SK-N-SH (cell line): ENCODE measurements around the gene TRMT44. TPM values are rescaled to one million over a fixed set of nuclear protein-coding genes. Genes with fewer than 3 reads are reported as not detected.

ENCODE experiments used
- CTCF ChIA-PET: fragments of 300-600, 350-600 bp; formaldehyde crosslinking; extraction: SDS; loops from one replicate; lab custom pipeline; 2021; lab: Yijun Ruan, JAX
- POLR2A ChIA-PET: fragments of 350-600 bp; sonication (Branson Sonifier 250); formaldehyde crosslinking; extraction: SDS; loops from one replicate; lab custom pipeline; 2020; ENCODE audit warnings: antibody characterized with exemption, inconsistent platforms; lab: Yijun Ruan, JAX
- DNase-seq: peaks from one replicate; pipeline ENCODE4 v3.0.0; 2012
- H2AFZ ChIP-seq: fragments of 200-600 bp; sonication (generic); 2 replicates; pipeline ENCODE4 v1.8.1; 2016; ENCODE audit warnings: antibody characterized with exemption, mild to moderate bottlenecking, low read depth
- H3F3A ChIP-seq: fragments of 200-600 bp; sonication (generic); replicated peaks from 2 replicates; pipeline ENCODE3; 2016; ENCODE audit warnings: antibody characterized with exemption, mild to moderate bottlenecking; ENCODE audit not compliant: insufficient read depth
- H3K27ac ChIP-seq, 2 experiments: fragments of 200-500 bp in 1 of 2; fragments of 200-600 bp in 1 of 2; sonication (Bioruptor generic) in 1 of 2; sonication (generic), shearing (Covaris generic) in 1 of 2; 2 replicates each; pipeline versions ENCODE4 v1.5.1 to v1.6.1; 2014 to 2016; ENCODE audit warnings: low read depth in 2 of 2, inconsistent platforms in 1 of 2, low read length in 1 of 2, mild to moderate bottlenecking in 1 of 2, mixed read lengths in 1 of 2
- H3K27me3 ChIP-seq: fragments of 200-600 bp; sonication (generic), shearing (Covaris generic); 2 replicates; pipeline ENCODE4 v1.6.1; 2016; ENCODE audit warnings: mixed run types; ENCODE audit not compliant: insufficient read depth
- H3K36me3 ChIP-seq, 2 experiments: fragments of 200-500 bp in 1 of 2; fragments of 200-600 bp in 1 of 2; sonication (Bioruptor generic) in 1 of 2; sonication (generic) in 1 of 2; replicated peaks in 1 of 2; 2 replicates each; pipeline versions ENCODE3 to v1.5.1; 2014 to 2016; ENCODE audit warnings: low read length in 1 of 2, mild to moderate bottlenecking in 1 of 2; ENCODE audit not compliant: insufficient read depth in 2 of 2, control insufficient read depth in 1 of 2
- H3K4me1 ChIP-seq, 2 experiments: fragments of 200-500 bp in 1 of 2; fragments of 200-600 bp in 1 of 2; sonication (Bioruptor generic) in 1 of 2; sonication (generic), shearing (Covaris generic) in 1 of 2; 2 replicates each; pipeline versions ENCODE4 v1.5.1 to v1.6.1; 2014 to 2016; ENCODE audit warnings: low read depth in 1 of 2, low read length in 1 of 2, mixed run types in 1 of 2; ENCODE audit not compliant: insufficient read depth in 2 of 2, control insufficient read depth in 1 of 2
- H3K4me2 ChIP-seq: fragments of 200-600 bp; sonication (generic), shearing (Covaris generic); 2 replicates; pipeline ENCODE4 v1.6.1; 2017; ENCODE audit warnings: mixed run types
- H3K4me3 ChIP-seq, 2 experiments: fragments of 200-500 bp in 1 of 2; fragments of 200-600 bp in 1 of 2; sonication (Bioruptor generic) in 1 of 2; sonication (generic), shearing (Covaris generic) in 1 of 2; 2 replicates each; pipeline versions ENCODE4 v1.5.1 to v1.8.1; 2014 to 2016; ENCODE audit warnings: low read depth in 2 of 2, inconsistent platforms in 1 of 2, low read length in 1 of 2, mild to moderate bottlenecking in 1 of 2, mixed read lengths in 1 of 2, moderate library complexity in 1 of 2
- H3K79me2 ChIP-seq: fragments of 200-600 bp; sonication (generic); 2 replicates; pipeline ENCODE4 v1.8.1; 2017; ENCODE audit warnings: mild to moderate bottlenecking; ENCODE audit not compliant: insufficient read depth
- H3K9ac ChIP-seq: fragments of 200-600 bp; sonication (generic); 2 replicates; pipeline ENCODE4 v1.6.1; 2017; ENCODE audit warnings: mixed run types
- H3K9me2 ChIP-seq: fragments of 200-600 bp; sonication (generic); 2 replicates; pipeline ENCODE4 v1.6.1; 2017; ENCODE audit warnings: mixed run types
- H3K9me3 ChIP-seq: fragments of 200-600 bp; sonication (generic); 2 replicates; pipeline ENCODE4 v1.6.1; 2017; ENCODE audit warnings: mixed run types, mild to moderate bottlenecking, moderate library complexity
- H4K20me1 ChIP-seq: fragments of 200-600 bp; sonication (generic); 2 replicates; pipeline ENCODE4 v1.6.1; 2017; ENCODE audit warnings: mild to moderate bottlenecking, mixed run types; ENCODE audit not compliant: insufficient read depth
- CHD2 ChIP-seq: fragments of 150-350 bp; IDR thresholded peaks from 2 replicates; pipeline ENCODE4 v1.6.1; 2018; ENCODE audit warnings: low read length; ENCODE audit not compliant: partially characterized antibody
- CTCF ChIP-seq: fragments of 200-600 bp; sonication (generic); IDR thresholded peaks from 2 replicates; pipeline ENCODE4 v1.6.1; 2017; ENCODE audit warnings: antibody characterized with exemption, mild to moderate bottlenecking, moderate library complexity
- ELF1 ChIP-seq: IDR thresholded peaks from 2 replicates; pipeline ENCODE4 v1.4.0; 2012
- EP300 ChIP-seq, 2 experiments: IDR thresholded peaks; 2 replicates each; pipeline versions ENCODE4 v1.4.0 to v1.6.1; 2012; ENCODE audit warnings: borderline replicate concordance in 1 of 2, low read depth in 1 of 2, low read length in 1 of 2
- FOXM1 ChIP-seq: IDR thresholded peaks from 2 replicates; pipeline ENCODE4 v1.4.0; 2012; ENCODE audit warnings: low read depth, mild to moderate bottlenecking
- GABPA ChIP-seq: IDR thresholded peaks from 2 replicates; pipeline ENCODE4 v1.4.0; 2012; ENCODE audit warnings: low read depth, mild to moderate bottlenecking
- IRF3 ChIP-seq: fragments of 150-350 bp; IDR thresholded peaks from 2 replicates; pipeline ENCODE4 v1.6.1; 2016; ENCODE audit warnings: mild to moderate bottlenecking, low read depth, low read length
- RCOR1 ChIP-seq: fragments of 150-350 bp; IDR thresholded peaks from 2 replicates; pipeline ENCODE4 v1.6.1; 2017; ENCODE audit warnings: antibody characterized with exemption, low read length
- REST ChIP-seq: IDR thresholded peaks from 2 replicates; pipeline ENCODE4 v1.6.1; 2012; ENCODE audit warnings: mild to moderate bottlenecking, low read depth, low read length, moderate library complexity
- RXRA ChIP-seq: IDR thresholded peaks from 2 replicates; pipeline ENCODE4 v1.4.0; 2012; ENCODE audit warnings: low read depth, mild to moderate bottlenecking, borderline replicate concordance
- TAF1 ChIP-seq: IDR thresholded peaks from 2 replicates; pipeline ENCODE4 v1.6.1; 2012; ENCODE audit warnings: low read depth, mild to moderate bottlenecking, low read length, moderate library complexity, borderline replicate concordance
- USF1 ChIP-seq: IDR thresholded peaks from 2 replicates; pipeline ENCODE4 v1.4.0; 2012; ENCODE audit warnings: low read depth, borderline replicate concordance
- WGBS: methylation state at CpG from one replicate; pipeline ENCODE4 v1.1.6; 2017; ENCODE audit warnings: low lambda C conversion rate; 5-methylcytosine and 5-hydroxymethylcytosine counted together
- polyA plus RNA-seq, 3 experiments: library from polyadenylated mRNA; depleted of rRNA; stranded (reverse); fragments of >200 nt; gene quantifications; 2 replicates each; pipeline ENCODE4 v1.2.3, GENCODE V29; 2012

Gene TRMT44
- polyA plus RNA-seq, 1 of the 3 experiments (the other 2 are of a cell fraction): 6.0 TPM

- Histone ChIP-seq H3K4me2 (no peak overlapping the region), H3F3A (no peaks in the 10 kb centered on the region), H3K4me1 (peaks cover 0 to 8% of the 10 kb centered on the region in 2 experiments; a peak in 1 of 4 replicates), H3K79me2 (no peaks in the 10 kb centered on the region), H2AFZ (no peak overlapping the region), H3K9me2 (no peaks in the 10 kb centered on the region), H3K27ac (no peak overlapping the region), H3K9me3 (no peaks in the 10 kb centered on the region), H4K20me1 (no peaks in the 10 kb centered on the region), H3K36me3 (no peaks in the 10 kb centered on the region), H3K27me3 (peaks cover 2% of the 10 kb centered on the region; the same call in 1 of the 2 replicates), H3K4me3 (no peak overlapping the region), H3K9ac (no peak overlapping the region)
- no peak for DNase-seq
- ChIA-PET POLR2A (no interaction called here), CTCF (no interaction called here)
- WGBS: 57% methylated on average over 9 of the region's 9 CpGs
- TF ChIP-seq REST: no peak
- no peak for TF ChIP-seq IRF3
- no peak for TF ChIP-seq USF1
- no peak for TF ChIP-seq GABPA
- no peak for TF ChIP-seq RXRA
- TF ChIP-seq CTCF: no peak
- no peak for TF ChIP-seq EP300 (IDR thresholded peaks at IDR 0.05; ENCODE audit: borderline replicate concordance in 1 of 2, low read depth in 1 of 2, low read length in 1 of 2)
- TF ChIP-seq RCOR1: no peak
- no peak for TF ChIP-seq FOXM1
- TF ChIP-seq ELF1: no peak
- no peak for TF ChIP-seq CHD2
- no peak for TF ChIP-seq TAF1
These were observed 68.2 kb downstream of the TRMT44 start for GRCh38 chr4:8508740-8509139.
